RWPE2 (cell line): ENCODE measurements around the gene VWF.

ENCODE experiments used
- ATAC-seq: fragments of 200-7000 bp; cut with Tn5 transposase; 3 replicates; pipeline ENCODE4 v1.9.1; 2021; ENCODE audit warnings: low read depth
- DNase-seq: peaks from one replicate; pipeline ENCODE4 v3.0.0-alpha.2; 2020; ENCODE audit warnings: low spot score
- H3K27ac ChIP-seq: fragments of 450-650 bp; 2 replicates; pipeline ENCODE4 v1.5.1; 2017; ENCODE audit warnings: mild to moderate bottlenecking; ENCODE audit not compliant: poor library complexity, severe bottlenecking
- H3K27me3 ChIP-seq: fragments of 250-450 bp; sonication (Bioruptor Pico); 2 replicates; pipeline ENCODE4 v1.5.1; 2021; ENCODE audit warnings: mild to moderate bottlenecking, moderate library complexity; ENCODE audit not compliant: insufficient read depth, poor library complexity, severe bottlenecking
- H3K36me3 ChIP-seq: fragments of 250-450 bp; sonication (Bioruptor Pico); 2 replicates; pipeline ENCODE4 v1.5.1; 2020; ENCODE audit warnings: low read depth, mild to moderate bottlenecking, moderate library complexity
- H3K4me1 ChIP-seq: fragments of 250-450 bp; sonication (Bioruptor Pico); 2 replicates; pipeline ENCODE4 v1.5.1; 2021; ENCODE audit warnings: mild to moderate bottlenecking, moderate library complexity; ENCODE audit not compliant: insufficient read depth, poor library complexity, severe bottlenecking
- H3K4me3 ChIP-seq: fragments of 250-450 bp; sonication (Bioruptor Pico); 2 replicates; pipeline ENCODE4 v1.5.1; 2021; ENCODE audit warnings: mild to moderate bottlenecking, moderate library complexity; ENCODE audit not compliant: severe bottlenecking
- H3K9me3 ChIP-seq: fragments of 250-450 bp; sonication (Bioruptor Pico); 2 replicates; pipeline ENCODE4 v1.5.1; 2021; ENCODE audit warnings: mild to moderate bottlenecking, moderate library complexity; ENCODE audit not compliant: severe bottlenecking
- TF ChIP-seq, protein P1 (sequence below): fragments of 450-650 bp; IDR thresholded peaks from one replicate; pipeline ENCODE4 v1.5.1; 2017; ENCODE audit warnings: mild to moderate bottlenecking, moderate library complexity; ENCODE audit not compliant: poor library complexity, severe bottlenecking

Gene VWF

DNA sequence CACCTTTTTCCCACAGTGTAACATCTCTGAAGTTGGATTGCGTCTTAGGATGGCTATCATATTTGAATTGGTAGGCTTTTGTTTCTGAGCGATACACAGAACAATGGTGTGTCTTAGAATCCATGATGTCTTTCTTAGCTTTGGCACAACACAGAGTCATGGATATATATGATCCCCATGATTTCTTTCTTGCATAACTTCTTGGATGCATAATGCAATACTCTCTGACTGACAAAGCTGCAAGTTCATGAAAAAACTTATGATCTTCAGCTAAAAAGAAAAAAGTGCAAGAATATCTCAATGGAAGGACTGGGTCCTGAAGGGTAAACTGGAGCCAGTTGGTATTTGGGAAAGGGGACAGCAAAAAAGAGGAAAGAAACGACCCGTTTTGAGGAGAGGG, 48.1 kb downstream of the VWF start:
- Histone ChIP-seq H3K36me3 (no peaks in the 10 kb centered on the region), H3K4me3 (no peak overlapping the region), H3K27ac (no peak overlapping the region), H3K9me3 (no peaks in the 10 kb centered on the region), H3K4me1 (no peaks in the 10 kb centered on the region), H3K27me3 (no peaks in the 10 kb centered on the region)
- TF ChIP-seq, protein P1, sequence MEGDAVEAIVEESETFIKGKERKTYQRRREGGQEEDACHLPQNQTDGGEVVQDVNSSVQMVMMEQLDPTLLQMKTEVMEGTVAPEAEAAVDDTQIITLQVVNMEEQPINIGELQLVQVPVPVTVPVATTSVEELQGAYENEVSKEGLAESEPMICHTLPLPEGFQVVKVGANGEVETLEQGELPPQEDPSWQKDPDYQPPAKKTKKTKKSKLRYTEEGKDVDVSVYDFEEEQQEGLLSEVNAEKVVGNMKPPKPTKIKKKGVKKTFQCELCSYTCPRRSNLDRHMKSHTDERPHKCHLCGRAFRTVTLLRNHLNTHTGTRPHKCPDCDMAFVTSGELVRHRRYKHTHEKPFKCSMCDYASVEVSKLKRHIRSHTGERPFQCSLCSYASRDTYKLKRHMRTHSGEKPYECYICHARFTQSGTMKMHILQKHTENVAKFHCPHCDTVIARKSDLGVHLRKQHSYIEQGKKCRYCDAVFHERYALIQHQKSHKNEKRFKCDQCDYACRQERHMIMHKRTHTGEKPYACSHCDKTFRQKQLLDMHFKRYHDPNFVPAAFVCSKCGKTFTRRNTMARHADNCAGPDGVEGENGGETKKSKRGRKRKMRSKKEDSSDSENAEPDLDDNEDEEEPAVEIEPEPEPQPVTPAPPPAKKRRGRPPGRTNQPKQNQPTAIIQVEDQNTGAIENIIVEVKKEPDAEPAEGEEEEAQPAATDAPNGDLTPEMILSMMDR = no peak
- DNase-seq = no peak
- no peak for ATAC-seq

- H3K27ac ChIP-seq = no peak overlapping the region
- peaks cover 7% of the 10 kb centered on the region for H3K4me1 ChIP-seq
- no peaks in the 10 kb centered on the region for H3K9me3 ChIP-seq
- no peak for DNase-seq
- ATAC-seq = no peak
- TF ChIP-seq, protein P1 = no peak
- H3K4me3 ChIP-seq = no peak overlapping the region
- H3K27me3 ChIP-seq = no peaks in the 10 kb centered on the region
- no peaks in the 10 kb centered on the region for H3K36me3 ChIP-seq
These were observed 49.4 kb downstream of the VWF start for GRCh38 chr12:6074979-6075585.

- Histone ChIP-seq H3K9me3 (no peaks in the 10 kb centered on the region), H3K27ac (no peak overlapping the region), H3K36me3 (no peaks in the 10 kb centered on the region), H3K4me3 (no peak overlapping the region), H3K27me3 (no peaks in the 10 kb centered on the region), H3K4me1 (peaks cover 7% of the 10 kb centered on the region)
- no peak for ATAC-seq
- DNase-seq = no peak
- TF ChIP-seq, protein P1 = no peak
These were observed 50.0 kb downstream of the VWF start for GRCh38 chr12:6074427-6074826.

GRCh38 chr12:6073426-6073825, 51.0 kb downstream of the VWF start:
- Histone ChIP-seq H3K36me3 (no peaks in the 10 kb centered on the region), H3K9me3 (no peaks in the 10 kb centered on the region), H3K4me1 (peaks cover 7% of the 10 kb centered on the region), H3K4me3 (no peak overlapping the region), H3K27me3 (no peaks in the 10 kb centered on the region), H3K27ac (no peak overlapping the region)
- TF ChIP-seq, protein P1 = no peak
- no peak for ATAC-seq
- no peak for DNase-seq

DNA sequence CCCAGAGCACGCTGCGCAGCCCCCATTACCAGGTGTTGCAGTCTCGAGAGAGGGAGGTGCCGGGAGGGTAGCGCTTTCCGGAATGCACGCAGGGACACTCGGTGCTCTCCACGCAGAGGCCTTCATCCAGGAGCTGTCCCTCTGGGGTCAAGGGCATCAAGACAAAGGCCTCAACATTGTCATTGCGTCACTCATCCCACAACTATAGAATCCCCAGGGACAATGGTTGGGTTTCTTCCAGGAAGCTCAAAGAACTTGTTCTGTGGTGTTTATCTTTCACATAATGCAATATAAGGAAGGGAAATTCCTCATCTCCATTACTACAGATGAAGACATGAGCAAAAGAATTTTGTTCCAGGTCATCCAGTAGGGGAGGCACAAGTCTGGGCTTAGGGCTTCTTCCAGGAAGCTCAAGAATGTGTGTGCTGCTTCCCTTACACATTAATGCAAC, 52.1 kb downstream of the VWF start:
- Histone ChIP-seq H3K27me3 (no peaks in the 10 kb centered on the region), H3K4me1 (peaks cover 7% of the 10 kb centered on the region), H3K9me3 (no peaks in the 10 kb centered on the region), H3K4me3 (no peak overlapping the region), H3K27ac (no peak overlapping the region), H3K36me3 (no peaks in the 10 kb centered on the region)
- ATAC-seq (peak; percentile 57), DNase-seq (no peak)
- TF ChIP-seq, protein P1 = peak; percentile 39
